HG03442 (cell line): ENCODE measurements around the gene ZNF740.

Experiments
- ATAC-seq: cut with Tn5 transposase; IDR thresholded peaks from one replicate; pipeline ENCODE4 v1.9.1; 2021; ENCODE audit warnings: mild to moderate bottlenecking, moderate library complexity; ENCODE audit not compliant: unreplicated experiment

The ZNF740 gene

DNA sequence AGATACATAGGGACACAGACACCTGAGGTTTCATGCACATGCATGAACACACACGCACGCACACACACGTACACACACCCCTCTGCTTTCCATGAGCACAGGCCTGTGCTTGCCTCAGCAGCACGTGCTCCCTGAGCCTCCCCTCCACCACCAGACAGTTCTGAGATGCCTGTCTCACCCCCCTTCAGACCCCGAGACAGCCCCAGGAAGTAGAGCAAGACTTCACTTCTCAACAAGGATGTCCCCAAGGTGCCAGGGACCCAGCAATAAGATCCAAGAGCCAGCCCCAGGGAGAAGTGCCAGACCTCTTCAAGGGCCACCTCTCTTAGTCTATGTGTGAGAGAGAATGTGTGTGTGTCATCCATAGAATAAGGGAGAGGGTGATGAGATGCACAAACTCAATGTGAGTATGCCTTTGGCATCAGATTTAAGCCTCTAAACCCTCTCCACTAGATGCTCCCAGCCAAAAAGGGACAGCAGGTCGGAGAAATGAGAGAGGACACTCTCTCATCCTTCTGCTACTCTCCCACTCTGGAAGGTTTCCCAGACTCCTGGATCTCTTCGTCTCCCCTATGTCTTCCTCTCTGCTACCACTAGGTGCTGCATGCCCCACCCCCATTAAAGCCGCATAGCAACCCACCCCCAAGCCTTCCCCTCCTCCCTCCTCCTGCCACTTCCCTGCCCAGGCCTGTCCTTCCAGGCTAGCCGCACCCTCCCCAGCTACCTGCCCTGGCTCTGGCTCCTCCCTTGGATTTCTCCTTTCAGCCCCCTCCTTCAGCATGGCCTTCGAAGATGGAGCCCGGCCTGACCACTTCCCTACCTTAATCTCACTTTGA is 43.8 kb downstream of the ZNF740 start:
- ATAC-seq, result no peak

DNA sequence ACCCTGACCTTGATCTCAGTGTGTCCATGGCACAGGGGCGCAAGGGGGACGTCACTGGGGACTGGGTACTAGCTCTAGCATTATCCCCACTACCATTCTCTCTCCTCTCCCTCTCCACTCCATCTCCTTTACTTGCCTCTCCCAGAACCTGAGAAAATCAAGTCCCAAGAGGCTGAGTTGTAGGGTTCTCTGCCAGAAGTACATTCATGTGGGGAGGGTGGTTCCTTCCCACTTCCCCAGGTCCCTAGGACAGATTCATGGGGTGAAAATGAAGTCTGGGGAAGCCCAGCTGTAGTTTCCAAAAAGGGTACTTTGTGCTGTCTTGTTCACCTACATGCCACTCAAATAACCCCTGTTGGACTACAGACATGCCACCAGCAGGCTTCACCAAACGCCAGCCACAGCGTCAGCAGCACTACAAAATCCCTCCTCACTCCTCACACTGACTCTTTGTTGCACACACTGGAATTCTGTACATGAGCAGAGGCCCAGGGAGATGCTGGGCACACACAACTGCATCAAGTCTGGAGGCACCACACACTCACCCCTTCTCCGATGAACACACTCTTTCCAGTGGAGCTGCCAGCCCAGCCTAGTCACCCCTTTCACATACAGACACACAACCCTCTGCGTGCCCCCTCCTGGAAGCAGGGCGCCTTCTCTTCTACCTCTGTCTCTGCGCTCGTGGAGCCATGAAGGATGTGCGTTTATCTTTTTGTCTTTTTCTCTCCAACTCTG is 44.5 kb downstream of the ZNF740 start:
- no peak for ATAC-seq

DNA sequence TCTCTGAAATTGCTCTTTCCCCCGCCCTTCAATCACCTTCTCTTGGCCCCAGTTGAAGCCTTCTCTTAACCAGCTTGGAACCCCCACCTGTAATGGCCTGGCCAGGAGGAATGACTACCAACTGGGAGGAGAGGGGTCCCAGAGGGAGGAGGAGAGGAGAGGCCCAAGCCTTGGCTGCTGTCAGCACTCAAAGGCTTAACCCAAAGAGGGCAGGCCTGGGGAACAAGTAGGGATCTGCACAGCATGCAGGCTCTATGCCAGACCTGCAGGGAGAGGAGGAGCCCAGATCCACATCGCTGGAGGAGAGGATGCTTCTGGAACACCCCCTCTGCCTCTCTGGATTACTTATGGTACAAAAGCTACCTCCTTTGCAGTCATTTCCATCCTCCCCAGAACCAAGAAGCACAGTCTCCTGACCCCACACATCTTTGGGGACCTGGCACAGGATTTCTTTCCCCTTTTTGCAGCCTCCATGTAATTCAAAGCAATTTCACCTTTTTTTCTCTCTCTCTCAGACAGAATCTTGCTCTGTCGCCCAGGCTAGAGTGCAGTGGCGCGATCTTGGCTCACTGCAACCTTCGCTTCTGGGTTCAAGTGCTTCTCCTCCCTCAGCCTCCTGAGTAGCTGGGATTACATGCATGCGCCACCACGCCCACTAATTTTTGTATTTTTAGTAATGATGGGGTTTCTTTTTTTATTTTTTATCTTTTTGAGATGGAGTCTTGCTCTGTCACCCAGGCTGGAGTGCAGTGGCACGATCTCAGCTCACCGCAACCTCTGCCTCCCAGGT is 45.3 kb downstream of the ZNF740 start:
- ATAC-seq, result no peak

DNA sequence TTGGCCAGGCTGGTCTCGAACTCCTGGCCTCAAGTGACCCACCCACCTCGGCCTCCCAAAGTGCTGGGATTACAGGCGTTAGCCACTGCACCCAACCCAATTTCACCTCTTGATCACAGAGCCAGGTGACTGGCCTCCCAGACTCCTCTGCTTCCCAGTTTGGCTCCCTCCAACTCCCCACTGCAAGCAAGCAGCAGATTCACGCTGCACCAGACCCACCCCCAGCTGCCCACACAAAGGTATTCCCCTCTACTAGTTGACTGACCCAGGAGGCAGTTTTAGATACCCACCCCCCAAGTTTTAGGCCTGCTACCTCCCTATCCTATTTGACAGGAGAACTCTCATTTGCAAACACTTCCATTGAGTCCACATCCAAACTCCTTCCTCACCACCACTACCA is 46.3 kb downstream of the ZNF740 start:
- ATAC-seq, result no peak

DNA sequence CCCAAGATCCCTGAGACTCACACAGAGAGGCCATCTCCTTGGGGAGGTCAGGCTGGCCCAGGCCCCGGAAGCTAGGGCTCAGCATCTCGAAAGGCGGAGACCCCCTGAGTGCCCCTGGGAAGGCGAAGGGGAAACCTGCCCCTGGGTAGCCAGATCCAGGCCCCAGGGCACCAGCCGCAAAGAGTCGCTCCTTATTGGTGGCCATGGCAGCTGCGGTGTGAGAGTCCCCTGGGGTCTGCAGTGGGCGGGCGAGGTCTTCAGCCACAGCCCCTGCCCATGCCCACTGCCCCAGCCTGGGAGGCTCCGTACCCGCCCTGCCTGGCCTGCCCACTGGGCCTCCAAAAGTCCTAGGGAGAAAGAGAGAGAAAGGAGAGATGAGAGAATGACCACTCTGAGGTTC is 46.8 kb downstream of the ZNF740 start:
- ATAC-seq, result no peak

DNA sequence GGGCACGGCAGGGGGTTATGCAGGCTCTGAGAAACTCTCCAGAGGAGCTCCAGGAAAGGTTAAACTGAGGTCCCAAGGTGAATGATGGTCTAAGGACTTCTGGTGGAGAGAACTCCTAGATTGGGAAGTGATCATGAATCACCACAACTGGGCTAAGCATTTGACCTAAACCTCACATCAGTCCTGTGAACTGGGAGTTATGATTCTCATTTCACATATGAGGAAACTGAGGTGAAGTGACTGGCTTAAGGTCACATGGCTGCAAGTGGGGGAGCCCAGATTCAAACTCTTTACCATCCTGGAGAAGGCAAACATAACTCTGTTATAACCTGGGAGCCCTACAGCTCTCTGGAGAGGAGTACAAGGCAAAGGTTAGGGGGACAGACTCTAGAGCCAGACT is 47.3 kb downstream of the ZNF740 start:
- no peak for ATAC-seq

DNA sequence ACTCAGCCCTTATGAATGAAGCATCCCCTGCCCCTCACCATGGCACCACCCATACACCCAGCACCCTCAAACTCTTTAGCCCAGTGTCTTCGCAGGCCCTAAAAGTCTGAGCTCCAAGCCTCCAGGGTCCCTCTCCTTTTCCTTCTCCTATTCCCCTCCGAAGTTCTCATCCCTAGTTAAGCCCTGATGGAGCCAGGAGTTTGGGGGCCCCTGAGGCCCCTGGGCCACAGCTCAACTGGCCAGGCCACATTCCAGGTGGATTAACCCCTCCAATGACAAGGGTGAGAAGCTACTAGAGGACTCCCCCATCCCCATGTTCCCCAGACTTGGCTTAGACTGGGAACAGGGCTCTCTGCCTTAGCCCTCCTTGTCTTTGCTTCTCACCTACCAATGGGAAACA is 48.9 kb downstream of the ZNF740 start:
- ATAC-seq, result no peak

DNA sequence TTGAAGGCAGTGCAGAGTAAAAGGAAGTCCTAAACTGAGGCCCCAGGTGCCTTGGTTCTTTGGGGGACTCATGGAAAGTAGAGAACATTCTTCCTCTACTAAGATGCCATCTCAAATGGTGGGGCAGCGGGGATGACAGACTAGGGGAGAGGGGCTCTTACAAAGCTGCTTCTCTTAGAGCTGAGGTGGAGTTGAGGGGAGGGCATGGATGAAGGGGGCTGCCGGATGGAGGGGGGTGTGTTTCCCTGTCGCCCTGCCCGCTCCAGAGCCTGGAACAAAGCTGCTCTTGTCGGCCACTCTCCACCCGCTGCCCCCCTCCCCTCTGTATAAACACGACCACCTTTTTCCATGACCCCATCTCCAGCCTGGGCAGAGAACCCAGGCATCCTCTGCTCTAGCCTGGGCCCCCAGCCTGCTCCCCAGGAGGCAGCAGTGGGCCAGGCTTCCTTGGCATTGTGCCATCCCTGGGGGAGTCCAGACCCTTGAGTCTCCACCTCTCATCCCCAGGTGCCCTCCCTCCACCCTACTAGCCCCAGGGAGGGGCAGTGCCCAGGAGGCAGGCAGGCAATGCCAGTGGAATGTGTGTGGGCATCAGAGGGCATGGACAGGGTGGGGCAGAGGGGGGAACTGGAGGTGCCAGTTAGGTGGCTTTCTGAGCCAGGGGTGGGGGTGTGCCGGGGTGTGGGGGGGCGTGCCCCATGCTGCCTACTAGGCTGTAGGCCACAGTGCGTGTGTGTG is 49.8 kb downstream of the ZNF740 start:
- no peak for ATAC-seq

DNA sequence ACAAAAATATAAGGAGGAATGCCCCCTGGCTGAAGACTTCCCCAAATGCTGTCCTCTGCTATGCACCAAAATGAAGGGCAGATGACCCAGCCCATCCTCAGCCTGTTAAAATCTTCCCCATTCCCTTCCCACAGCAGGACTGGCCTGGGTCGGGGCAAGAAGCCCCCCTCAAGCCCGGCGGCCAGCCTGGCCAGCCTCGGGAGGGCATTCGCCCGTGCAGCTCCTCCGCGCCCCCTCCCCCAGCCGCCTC is 51.1 kb downstream of the ZNF740 start:
- no peak for ATAC-seq

DNA sequence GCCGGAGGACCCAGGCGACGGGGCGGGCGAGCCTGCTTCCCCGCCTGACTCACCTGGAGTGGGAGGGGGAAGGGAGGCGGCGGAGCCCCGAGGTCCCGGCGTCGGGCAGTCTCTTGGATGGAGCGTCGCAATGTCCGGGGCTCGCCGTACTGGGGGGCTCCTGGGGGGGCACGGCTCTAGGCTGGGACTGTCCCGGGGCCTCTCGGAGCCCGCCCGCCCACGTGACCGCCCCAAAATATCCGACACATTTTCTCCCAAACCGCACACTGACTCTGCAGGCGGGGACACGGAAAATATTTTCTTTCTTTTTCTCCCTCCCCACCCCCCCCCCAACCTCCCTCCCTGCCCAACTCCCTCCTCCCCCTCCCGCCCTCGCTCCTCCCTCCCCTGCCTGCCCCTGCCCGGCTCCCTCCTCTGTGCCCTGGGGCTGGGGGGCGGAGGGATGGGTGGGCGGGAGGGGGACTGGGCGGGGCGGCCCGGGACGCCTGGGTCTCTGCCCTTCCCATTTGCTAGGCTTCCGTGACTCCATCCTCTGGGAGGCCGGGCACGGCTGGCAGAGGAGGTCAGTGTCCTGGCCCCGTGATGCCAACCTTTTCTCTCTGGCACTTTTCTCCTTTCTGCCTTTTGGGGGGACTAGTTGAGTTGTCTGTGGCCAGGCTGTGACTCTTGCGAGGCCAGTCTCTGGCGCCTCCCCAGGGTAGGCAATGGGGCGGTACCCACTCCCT is 51.6 kb downstream of the ZNF740 start, which contains the start of gene RARG:
RARG (minus strand) TSS at position 289 of the 725 bp plus-strand sequence. CDS start 4,664 bp downstream, outside the sequence.
- no peak for ATAC-seq

DNA sequence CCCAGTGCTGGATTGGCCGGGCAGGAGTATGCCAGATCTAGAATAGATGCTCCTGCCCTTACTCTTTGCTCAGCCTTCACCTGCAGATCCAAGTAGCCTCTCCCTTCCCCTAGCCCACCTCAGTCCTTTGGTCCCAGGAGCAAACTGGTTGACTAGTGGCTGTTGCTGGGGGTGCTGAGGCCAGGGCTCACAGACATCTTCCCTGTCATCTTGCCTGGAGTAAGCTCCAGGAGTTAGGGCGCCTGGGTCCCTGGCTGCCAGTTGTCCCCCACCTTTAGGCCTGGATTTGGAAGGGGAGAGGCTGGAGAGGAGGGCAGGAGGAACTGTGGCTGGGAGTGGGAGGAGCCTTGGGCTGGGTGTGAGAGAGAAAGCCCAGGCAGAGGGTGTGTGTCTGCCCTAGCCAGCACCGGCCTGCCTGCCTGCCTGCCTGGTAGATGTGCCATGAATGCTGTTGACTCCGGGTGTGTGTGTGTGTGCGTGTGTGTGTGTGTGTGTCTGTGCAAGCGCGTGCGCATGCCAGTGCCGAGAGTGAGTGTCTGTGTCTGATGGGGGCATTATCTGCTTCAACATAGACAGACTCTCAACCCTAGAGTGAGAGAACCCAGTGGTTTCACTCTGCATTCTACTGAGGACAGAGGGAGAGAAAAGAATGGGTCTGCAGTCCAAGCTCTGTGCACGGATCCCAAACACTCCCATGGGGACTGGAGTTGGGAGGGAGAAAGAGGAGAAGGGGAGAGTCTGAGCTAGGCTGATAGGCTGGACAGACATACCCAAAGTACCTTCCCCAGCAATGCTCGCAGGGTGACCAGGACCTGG is 52.3 kb downstream of the ZNF740 start:
- ATAC-seq, result no peak

DNA sequence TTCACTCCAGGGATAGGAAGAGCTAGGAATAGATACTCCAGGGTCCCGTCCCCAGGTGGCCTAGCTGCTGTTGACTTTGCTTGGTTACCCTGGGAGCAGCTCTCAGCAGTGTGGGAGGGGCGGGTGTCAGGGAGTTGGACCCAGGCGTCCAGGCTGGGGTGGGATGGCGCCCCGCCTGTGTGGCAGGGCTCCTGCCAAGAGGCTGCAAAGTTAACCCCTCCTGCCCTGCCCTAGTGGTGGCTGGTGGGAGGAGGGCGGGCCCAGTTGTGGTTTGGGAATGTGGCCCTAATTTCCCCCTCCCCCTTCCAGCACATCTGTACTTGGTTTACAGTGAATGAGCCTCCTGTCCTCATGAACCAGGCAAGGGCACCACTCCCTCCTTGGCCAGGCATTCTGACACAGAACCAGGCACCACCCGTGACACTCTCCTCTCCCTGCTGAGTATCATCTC is 53.2 kb downstream of the ZNF740 start:
- ATAC-seq, result no peak

DNA sequence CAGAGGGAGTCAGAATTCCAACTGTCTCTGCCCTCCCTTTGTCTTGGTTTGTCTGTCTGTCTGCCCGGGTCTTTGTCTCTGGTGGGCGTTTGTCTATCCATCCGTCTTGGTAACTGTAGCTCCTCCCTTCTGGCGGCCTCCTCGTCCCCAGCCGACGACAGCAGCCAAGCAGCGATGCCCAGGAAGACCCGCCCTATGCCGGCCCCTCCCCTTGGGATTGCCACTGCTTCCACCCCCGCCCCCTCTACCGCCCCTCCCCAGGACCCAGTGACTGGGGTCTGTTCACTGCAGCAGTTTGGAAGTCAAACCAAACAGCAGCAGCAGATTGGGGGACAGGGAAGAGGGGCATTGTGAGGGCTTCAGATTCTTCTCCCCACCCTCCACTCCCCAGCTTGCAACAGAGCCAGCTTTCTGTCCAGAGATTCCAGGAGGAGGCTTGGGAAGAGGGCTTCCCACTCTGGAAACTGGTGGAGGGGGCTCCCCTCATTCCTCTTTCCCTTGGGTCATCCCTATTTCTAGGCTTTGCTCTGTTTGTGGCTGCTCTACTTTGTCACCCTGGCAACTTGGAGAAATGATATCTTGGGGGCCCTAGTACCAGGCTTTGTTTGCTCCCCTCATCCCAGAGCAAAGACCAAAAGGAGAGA is 53.9 kb downstream of the ZNF740 start:
- ATAC-seq, result no peak

DNA sequence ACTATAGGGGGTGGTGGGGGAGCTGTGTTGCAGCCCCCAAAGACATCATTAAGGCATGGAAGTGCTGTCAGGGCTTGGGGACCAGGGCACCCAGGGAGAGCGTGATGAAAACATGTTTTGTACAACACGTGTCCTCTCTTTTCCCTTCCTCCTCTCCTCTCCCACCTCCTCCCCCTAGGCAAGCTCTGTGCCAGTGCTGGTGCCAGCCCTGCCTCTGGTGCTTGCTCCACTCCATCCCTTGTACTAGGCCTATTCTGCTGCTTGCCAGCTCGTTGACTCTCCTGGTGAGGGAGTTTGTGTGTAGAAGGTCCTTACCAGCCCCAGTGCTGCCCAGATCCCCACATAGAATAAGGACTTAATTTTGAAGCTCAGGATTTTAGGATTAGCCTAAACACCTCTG is 54.6 kb downstream of the ZNF740 start:
- ATAC-seq, result no peak

DNA sequence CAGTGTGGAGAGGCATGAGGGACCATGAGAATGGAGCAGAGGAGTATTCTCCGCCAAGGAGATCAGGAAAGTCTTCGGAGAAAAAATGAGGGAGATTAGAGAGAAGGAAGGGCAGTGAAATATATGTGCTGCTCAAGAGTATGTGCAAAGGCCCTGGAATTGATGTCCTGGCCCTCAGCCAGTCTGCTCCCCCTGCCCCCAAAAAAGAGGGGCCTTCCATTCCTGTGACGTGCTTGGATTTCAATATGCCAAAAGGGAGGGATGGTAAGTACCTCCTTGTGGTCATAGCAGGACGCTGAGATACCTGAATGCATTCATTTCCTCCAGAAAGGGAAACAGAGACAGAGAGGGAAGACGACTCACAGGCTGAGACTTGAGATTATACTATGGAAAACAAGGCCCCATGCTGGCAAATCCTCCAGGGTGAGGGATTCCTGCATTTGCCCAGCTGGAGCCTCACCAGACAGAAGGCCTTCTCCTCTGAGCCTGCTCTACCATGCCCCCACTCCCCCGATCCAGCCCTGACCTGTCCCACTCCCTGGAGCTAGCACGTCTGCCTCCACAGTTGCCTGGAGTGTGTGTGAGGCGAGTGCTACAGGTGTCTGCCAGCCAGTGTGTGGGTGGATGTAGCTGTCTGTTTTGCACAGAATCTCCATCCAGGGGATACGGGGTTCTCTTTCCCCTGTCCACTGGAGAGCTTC is 55.4 kb downstream of the ZNF740 start:
- ATAC-seq, result no peak

DNA sequence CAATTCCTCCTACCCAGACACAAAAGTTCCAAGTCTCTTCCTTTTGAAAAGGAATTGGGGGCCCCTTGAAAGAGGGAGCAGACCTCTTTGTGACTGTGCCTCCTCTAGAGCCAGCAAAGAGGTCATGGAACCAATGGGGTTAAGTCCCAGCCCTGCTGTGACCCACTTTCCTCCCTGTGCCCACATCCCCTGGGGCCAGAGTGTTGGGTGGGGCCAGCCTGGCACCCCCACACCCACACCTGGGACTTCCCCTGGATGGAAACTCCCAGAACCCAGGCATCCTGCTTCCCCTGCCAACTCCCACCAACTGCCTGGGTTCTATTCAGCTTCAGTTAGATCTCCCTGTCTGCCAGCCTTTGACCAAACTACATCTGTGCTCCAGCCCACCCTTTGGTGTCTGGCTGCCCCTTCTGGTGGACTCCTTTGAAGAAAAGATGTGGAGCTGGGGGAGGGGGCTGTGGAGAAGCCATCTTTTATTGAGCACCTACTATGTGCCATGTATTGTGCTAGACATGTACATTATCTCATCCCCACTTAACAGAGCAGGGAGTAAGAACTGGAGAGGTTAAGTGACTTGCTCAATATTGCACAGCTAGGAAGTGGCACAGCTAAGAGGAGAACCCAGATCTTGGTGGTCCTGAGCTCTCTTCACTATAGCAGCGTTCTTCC is 56.1 kb downstream of the ZNF740 start:
- ATAC-seq, result no peak

DNA sequence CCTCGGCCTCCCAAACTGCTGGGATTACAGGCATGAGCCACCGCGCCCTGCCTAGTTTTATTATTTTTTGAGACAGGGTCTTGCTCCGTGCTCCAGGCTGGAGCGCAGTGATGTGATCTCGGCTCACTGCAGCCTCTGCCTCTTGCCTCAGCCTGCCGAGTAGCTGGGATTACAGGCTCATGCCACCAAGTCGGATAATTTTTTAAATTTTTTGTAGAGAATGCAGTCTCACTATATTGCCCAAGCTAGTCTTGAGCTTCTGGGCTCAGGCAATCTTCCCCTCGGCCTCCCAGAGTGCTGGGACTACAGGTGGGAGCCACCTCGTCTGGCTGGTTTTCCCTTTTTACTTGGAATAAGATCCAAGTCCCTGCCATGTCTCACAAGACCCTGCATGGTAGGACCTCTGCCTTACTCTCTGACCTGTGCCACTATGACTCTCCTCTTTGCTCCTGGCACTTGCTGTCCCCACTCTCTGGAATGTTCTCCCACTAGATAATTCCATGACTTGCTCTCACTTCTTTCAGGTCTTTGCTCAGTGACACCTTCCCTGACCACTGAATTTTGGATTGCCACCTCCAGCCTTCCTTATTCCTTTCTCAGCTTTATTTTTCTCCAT is 59.2 kb downstream of the ZNF740 start:
- no peak for ATAC-seq
